Natural killer cell treated with Interleukin-12 subunit alpha and Interleukin-12 subunit beta and Interleukin-15 and Interleukin-18, amount 100 ng/mL, for 72 hours (primary cell): ENCODE results near the gene AKIRIN1. TPM values are rescaled to one million over a fixed set of nuclear protein-coding genes. Genes with fewer than 3 reads are reported as not detected.
"Not testable (repeated sequence)": the region's sequence is repeated elsewhere in the genome, so short reads cannot be mapped to it uniquely, and the experiment has no call there.

Experiments
- ATAC-seq, 2 donors: fragments of 150-1000 bp; cut with Tn5 transposase in 1 of 2; sonication (Bioruptor Pico), chemical (Tn5 transposase) in 1 of 2; 2 replicates each; pipeline ENCODE4 v1.10.0; 2021
- DNase-seq: peaks from one replicate; pipeline ENCODE4 v3.0.0; 2022; ENCODE audit warnings: low spot score
- H3K27ac Mint-ChIP-seq, 2 donors: 1 replicate in 1 of 2; 2 replicates in 1 of 2; pipeline ENCODE4 v1.8.0; 2022; ENCODE audit warnings: mixed read lengths in 2 of 2, mild to moderate bottlenecking in 1 of 2, moderate library complexity in 1 of 2
- H3K27me3 Mint-ChIP-seq, 2 donors: 1 replicate in 1 of 2; 2 replicates in 1 of 2; pipeline ENCODE4 v1.8.0; 2022; ENCODE audit warnings: mixed read lengths in 2 of 2
- H3K36me3 Mint-ChIP-seq: one replicate; pipeline ENCODE4 v1.8.0; 2022; ENCODE audit warnings: mixed read lengths
- H3K4me1 Mint-ChIP-seq, 2 donors: 1 replicate in 1 of 2; 2 replicates in 1 of 2; pipeline ENCODE4 v1.8.0; 2022; ENCODE audit warnings: low read depth in 2 of 2, mixed read lengths in 2 of 2, mild to moderate bottlenecking in 1 of 2
- H3K4me3 Mint-ChIP-seq: one replicate; pipeline ENCODE4 v1.8.0; 2022; ENCODE audit warnings: mixed read lengths
- H3K9me3 Mint-ChIP-seq: 2 replicates; pipeline ENCODE4 v1.8.0; 2022; ENCODE audit warnings: mixed read lengths
- total RNA-seq, 2 donors: library from RNA; stranded (reverse); gene quantifications; one replicate each; pipeline ENCODE4 v1.2.3, GENCODE V29; 2022

The AKIRIN1 gene
- total RNA-seq, 2 donors from 2014 or later: 71.0 to 88.3 TPM

- no peaks in the 10 kb centered on the region for H3K27me3 Mint-ChIP-seq
- no peaks in the 10 kb centered on the region for H3K4me1 Mint-ChIP-seq
- H3K36me3 Mint-ChIP-seq: peaks cover 5% of the 10 kb centered on the region
- ATAC-seq: no peak
- H3K9me3 Mint-ChIP-seq: no peaks in the 10 kb centered on the region
- H3K27ac Mint-ChIP-seq: no peak overlapping the region
- no peak overlapping the region for H3K4me3 Mint-ChIP-seq
- no peak for DNase-seq
Observed at GRCh38 chr1:39043513-39043912, 52.4 kb downstream of the AKIRIN1 start.

- H3K4me1 Mint-ChIP-seq: no peaks in the 10 kb centered on the region
- H3K36me3 Mint-ChIP-seq: peaks cover 5% of the 10 kb centered on the region
- H3K4me3 Mint-ChIP-seq: no peak overlapping the region
- ATAC-seq (no peak), DNase-seq (no peak)
- no peaks in the 10 kb centered on the region for H3K9me3 Mint-ChIP-seq
- H3K27me3 Mint-ChIP-seq: no peaks in the 10 kb centered on the region
- H3K27ac Mint-ChIP-seq: peak overlapping the region in 1 of 2 donors; percentile 4
Observed at GRCh38 chr1:39044762-39045161, 53.7 kb downstream of the AKIRIN1 start.

- DNase-seq: no peak
- no peaks in the 10 kb centered on the region for H3K4me1 Mint-ChIP-seq
- no peak for ATAC-seq
Observed at GRCh38 chr1:39045231-39045630, 54.2 kb downstream of the AKIRIN1 start.

GRCh38 chr1:39046613-39047210, 55.6 kb downstream of the AKIRIN1 start:
- Mint-ChIP-seq H3K27ac (no peak overlapping the region), H3K9me3 (no peaks in the 10 kb centered on the region), H3K4me1 (no peaks in the 10 kb centered on the region), H3K27me3 (no peaks in the 10 kb centered on the region), H3K36me3 (peaks cover 5% of the 10 kb centered on the region), H3K4me3 (no peak overlapping the region)
- no peak for DNase-seq
- ATAC-seq: no peak

More at GRCh38 chr1:39045231-39045630, 54.2 kb downstream of the AKIRIN1 start:
- Mint-ChIP-seq H3K36me3 (peaks cover 5% of the 10 kb centered on the region), H3K4me3 (no peak overlapping the region), H3K27me3 (no peaks in the 10 kb centered on the region), H3K9me3 (no peaks in the 10 kb centered on the region), H3K27ac (no peak overlapping the region)

GRCh38 chr1:39047374-39048229, 56.5 kb downstream of the AKIRIN1 start:
- no peak overlapping the region for H3K27ac Mint-ChIP-seq
- no peaks in the 10 kb centered on the region for H3K4me1 Mint-ChIP-seq
- no peaks in the 10 kb centered on the region for H3K27me3 Mint-ChIP-seq
- ATAC-seq (peak in 1 of 2 donors; percentile 54), DNase-seq (no peak)
- no peaks in the 10 kb centered on the region for H3K9me3 Mint-ChIP-seq
- no peak overlapping the region for H3K4me3 Mint-ChIP-seq
- H3K36me3 Mint-ChIP-seq: peaks cover 3% of the 10 kb centered on the region

- no peak overlapping the region for H3K4me3 Mint-ChIP-seq
- DNase-seq: no peak
- no peaks in the 10 kb centered on the region for H3K27me3 Mint-ChIP-seq
- no peaks in the 10 kb centered on the region for H3K4me1 Mint-ChIP-seq
- no peaks in the 10 kb centered on the region for H3K9me3 Mint-ChIP-seq
- no peak overlapping the region for H3K27ac Mint-ChIP-seq
- H3K36me3 Mint-ChIP-seq: no peaks in the 10 kb centered on the region
- no peak for ATAC-seq
Observed at GRCh38 chr1:39048745-39049370, 57.8 kb downstream of the AKIRIN1 start.

GRCh38 chr1:39050001-39050400, 58.9 kb downstream of the AKIRIN1 start:
- H3K4me3 Mint-ChIP-seq: no peak overlapping the region
- H3K9me3 Mint-ChIP-seq: no peaks in the 10 kb centered on the region
- H3K27me3 Mint-ChIP-seq: no peaks in the 10 kb centered on the region
- ATAC-seq (no peak), DNase-seq (no peak)
- H3K4me1 Mint-ChIP-seq: no peaks in the 10 kb centered on the region
- H3K27ac Mint-ChIP-seq: no peak overlapping the region
- no peaks in the 10 kb centered on the region for H3K36me3 Mint-ChIP-seq

GRCh38 chr1:39051193-39051850, 60.2 kb downstream of the AKIRIN1 start:
- H3K36me3 Mint-ChIP-seq, DNase-seq, ATAC-seq, H3K4me3 Mint-ChIP-seq, H3K4me1 Mint-ChIP-seq, H3K27me3 Mint-ChIP-seq, H3K9me3 Mint-ChIP-seq, H3K27ac Mint-ChIP-seq: not testable (repeated sequence)

- Mint-ChIP-seq H3K27ac (no peak overlapping the region), H3K27me3 (no peaks in the 10 kb centered on the region), H3K36me3 (no peaks in the 10 kb centered on the region), H3K9me3 (no peaks in the 10 kb centered on the region), H3K4me1 (no peaks in the 10 kb centered on the region), H3K4me3 (no peak overlapping the region)
- DNase-seq (no peak), ATAC-seq (no peak)
Observed at GRCh38 chr1:39051956-39052355, 60.9 kb downstream of the AKIRIN1 start.

GRCh38 chr1:39055213-39055710, 64.2 kb downstream of the AKIRIN1 start:
- H3K9me3 Mint-ChIP-seq, H3K36me3 Mint-ChIP-seq, H3K27ac Mint-ChIP-seq, H3K4me1 Mint-ChIP-seq, DNase-seq, ATAC-seq, H3K27me3 Mint-ChIP-seq, H3K4me3 Mint-ChIP-seq: not testable (repeated sequence)

Other genes with a start within 250 kb of the AKIRIN1 start
- gene RRAGC, start 131.5 kb upstream of the AKIRIN1 start, total RNA-seq: 10 to 100 TPM; 18.3 to 24.2 TPM
- 10 to 100 TPM; 37.2 to 48.0 TPM for gene MYCBP, start 117.9 kb upstream of the AKIRIN1 start, total RNA-seq
- not detected for gene GJA9, start 109.7 kb upstream of the AKIRIN1 start, total RNA-seq
- not detected for gene RHBDL2, start 49.4 kb upstream of the AKIRIN1 start, total RNA-seq
- 100 to 1,000 TPM; 134 to 142 TPM for gene NDUFS5, start 35.1 kb downstream of the AKIRIN1 start, total RNA-seq
- gene MACF1, start 213.4 kb downstream of the AKIRIN1 start, total RNA-seq: 100 to 1,000 TPM; 370 to 514 TPM